Hepatocyte (in vitro differentiated cells): ENCODE results near the gene NDUFS7. TPM values are rescaled to one million over a fixed set of nuclear protein-coding genes. Genes with fewer than 3 reads are reported as not detected.

Experiments
- DNase-seq: peaks from one replicate; pipeline ENCODE4 v3.0.0-alpha.2; 2016; ENCODE audit warnings: low spot score
- H2AFZ ChIP-seq: fragments of 200-600 bp; sonication (generic); 2 replicates; pipeline ENCODE4 v1.6.0; 2016; ENCODE audit warnings: antibody characterized with exemption, mild to moderate bottlenecking
- H3K27ac ChIP-seq: fragments of 200-600 bp; sonication (generic); 2 replicates; pipeline ENCODE4 v1.5.1; 2016; ENCODE audit warnings: mild to moderate bottlenecking
- H3K27me3 ChIP-seq: fragments of 200-600 bp; sonication (generic); 2 replicates; pipeline ENCODE4 v1.6.1; 2016
- H3K36me3 ChIP-seq: fragments of 200-600 bp; sonication (generic); replicated peaks from 2 replicates; pipeline ENCODE4 v1.5.1; 2016; ENCODE audit warnings: low read depth; ENCODE audit not compliant: insufficient read depth
- H3K4me1 ChIP-seq: fragments of 200-600 bp; sonication (generic); 2 replicates; pipeline ENCODE4 v1.5.1; 2016; ENCODE audit warnings: mild to moderate bottlenecking, moderate library complexity; ENCODE audit not compliant: insufficient read depth
- H3K4me2 ChIP-seq: fragments of 200-600 bp; sonication (generic); 2 replicates; pipeline ENCODE4 v1.6.0; 2016
- H3K4me3 ChIP-seq: fragments of 200-600 bp; sonication (generic); 2 replicates; pipeline ENCODE4 v1.5.1; 2016; ENCODE audit warnings: mild to moderate bottlenecking
- H3K79me2 ChIP-seq: fragments of 200-600 bp; sonication (generic); 2 replicates; pipeline ENCODE4 v1.6.0; 2017; ENCODE audit warnings: mild to moderate bottlenecking
- H3K9me2 ChIP-seq: fragments of 200-600 bp; sonication (generic); replicated peaks from 2 replicates; pipeline ENCODE4 v1.6.0; 2017; ENCODE audit warnings: mild to moderate bottlenecking; ENCODE audit not compliant: insufficient read depth
- H3K9me3 ChIP-seq: fragments of 200-600 bp; sonication (generic); 2 replicates; pipeline ENCODE4 v1.5.1; 2016; ENCODE audit warnings: low read depth, mild to moderate bottlenecking
- H4K20me1 ChIP-seq: fragments of 200-600 bp; sonication (generic); 2 replicates; pipeline ENCODE4 v1.6.0; 2016; ENCODE audit warnings: mild to moderate bottlenecking; ENCODE audit not compliant: insufficient read depth, poor library complexity, severe bottlenecking
- CTCF ChIP-seq: fragments of 200-600 bp; sonication (generic); IDR thresholded peaks from 2 replicates; pipeline ENCODE4 v1.5.1; 2016; ENCODE audit warnings: antibody characterized with exemption, mild to moderate bottlenecking; ENCODE audit not compliant: poor library complexity
- EZH2 ChIP-seq: fragments of 200-600 bp; sonication (generic); IDR thresholded peaks from 2 replicates; pipeline ENCODE4 v1.6.1; 2016; ENCODE audit warnings: antibody characterized with exemption, mild to moderate bottlenecking, borderline replicate concordance
- EZH2phosphoT487 ChIP-seq: fragments of 200-600 bp; sonication (generic); IDR thresholded peaks from one replicate; pipeline ENCODE4 v1.6.1; 2018; ENCODE audit warnings: antibody characterized with exemption, mild to moderate bottlenecking, low read depth, moderate library complexity; ENCODE audit not compliant: unreplicated experiment, severe bottlenecking
- WGBS: methylation state at CpG from one replicate; pipeline ENCODE4 v1.1.6; 2016; ENCODE audit warnings: low lambda C conversion rate; ENCODE audit errors: missing lambda C conversion rate; 5-methylcytosine and 5-hydroxymethylcytosine counted together
- polyA plus RNA-seq: library from polyadenylated mRNA; unstranded; fragments of >200 nt; fragmentation: Nextera tagmentation; extraction: Ambion mirVana; gene quantifications from 2 replicates; pipeline ENCODE4 v1.2.1, GENCODE V29; 2016
- total RNA-seq: library from RNA; depleted of rRNA; stranded (reverse); fragments of >200 nt; gene quantifications from 2 replicates; pipeline ENCODE4 v1.2.3, GENCODE V29; 2014

The NDUFS7 gene
- total and polyA plus RNA-seq, 2 experiments from 2014 or later = 81.6 to 276 TPM

GRCh38 chr19:1394252-1395193, 10.8 kb downstream of the NDUFS7 start:
- Histone ChIP-seq H3K4me3 (no peak overlapping the region), H2AFZ (no peak overlapping the region), H3K79me2 (no peaks in the 10 kb centered on the region), H3K4me1 (peaks cover 5% of the 10 kb centered on the region), H3K9me3 (no peaks in the 10 kb centered on the region), H4K20me1 (no peaks in the 10 kb centered on the region), H3K9me2 (no peaks in the 10 kb centered on the region), H3K36me3 (no peaks in the 10 kb centered on the region), H3K27ac (no peak overlapping the region), H3K4me2 (no peak overlapping the region), H3K27me3 (no peaks in the 10 kb centered on the region)
- DNase-seq = no peak
- TF ChIP-seq CTCF = no peak
- no peak for TF ChIP-seq EZH2
- no peak for TF ChIP-seq EZH2phosphoT487
- 88% methylated on average over 20 of the region's 43 CpGs for WGBS

- H3K27ac ChIP-seq = no peak overlapping the region
- H3K4me3 ChIP-seq = no peak overlapping the region
- no peaks in the 10 kb centered on the region for H4K20me1 ChIP-seq
- H3K9me2 ChIP-seq = no peaks in the 10 kb centered on the region
- DNase-seq = no peak
- H2AFZ ChIP-seq = no peak overlapping the region
- no peaks in the 10 kb centered on the region for H3K9me3 ChIP-seq
- TF ChIP-seq CTCF (no peak), EZH2 (no peak), EZH2phosphoT487 (no peak)
- no peaks in the 10 kb centered on the region for H3K27me3 ChIP-seq
- H3K79me2 ChIP-seq = no peaks in the 10 kb centered on the region
- no peaks in the 10 kb centered on the region for H3K36me3 ChIP-seq
- H3K4me2 ChIP-seq = no peak overlapping the region
- peaks cover 5% of the 10 kb centered on the region for H3K4me1 ChIP-seq
- WGBS = 91% methylated on average over 48 of the region's 52 CpGs
Observed at GRCh38 chr19:1395194-1396018, 11.7 kb downstream of the NDUFS7 start.

- Histone ChIP-seq H3K9me3 (no peaks in the 10 kb centered on the region), H3K27ac (no peak overlapping the region), H2AFZ (no peak overlapping the region), H3K9me2 (no peaks in the 10 kb centered on the region), H3K4me1 (peaks cover 8% of the 10 kb centered on the region), H3K4me3 (no peak overlapping the region), H3K79me2 (no peaks in the 10 kb centered on the region), H3K36me3 (no peaks in the 10 kb centered on the region), H4K20me1 (no peaks in the 10 kb centered on the region), H3K4me2 (no peak overlapping the region), H3K27me3 (no peaks in the 10 kb centered on the region)
- TF ChIP-seq EZH2 (no peak), EZH2phosphoT487 (no peak), CTCF (no peak)
- WGBS = 83% methylated on average over 21 of the region's 25 CpGs
- DNase-seq = no peak
Observed at GRCh38 chr19:1396019-1396767, 12.5 kb downstream of the NDUFS7 start.
